UCSD-AML1 (cell line): ENCODE data around the gene ATP8A1.

ENCODE experiments used
- DNase-seq: peaks from one replicate; lab custom pipeline; 2025; ENCODE audit not compliant: unreplicated experiment; lab: John Stamatoyannopoulos, UW

ATP8A1 gene

DNA sequence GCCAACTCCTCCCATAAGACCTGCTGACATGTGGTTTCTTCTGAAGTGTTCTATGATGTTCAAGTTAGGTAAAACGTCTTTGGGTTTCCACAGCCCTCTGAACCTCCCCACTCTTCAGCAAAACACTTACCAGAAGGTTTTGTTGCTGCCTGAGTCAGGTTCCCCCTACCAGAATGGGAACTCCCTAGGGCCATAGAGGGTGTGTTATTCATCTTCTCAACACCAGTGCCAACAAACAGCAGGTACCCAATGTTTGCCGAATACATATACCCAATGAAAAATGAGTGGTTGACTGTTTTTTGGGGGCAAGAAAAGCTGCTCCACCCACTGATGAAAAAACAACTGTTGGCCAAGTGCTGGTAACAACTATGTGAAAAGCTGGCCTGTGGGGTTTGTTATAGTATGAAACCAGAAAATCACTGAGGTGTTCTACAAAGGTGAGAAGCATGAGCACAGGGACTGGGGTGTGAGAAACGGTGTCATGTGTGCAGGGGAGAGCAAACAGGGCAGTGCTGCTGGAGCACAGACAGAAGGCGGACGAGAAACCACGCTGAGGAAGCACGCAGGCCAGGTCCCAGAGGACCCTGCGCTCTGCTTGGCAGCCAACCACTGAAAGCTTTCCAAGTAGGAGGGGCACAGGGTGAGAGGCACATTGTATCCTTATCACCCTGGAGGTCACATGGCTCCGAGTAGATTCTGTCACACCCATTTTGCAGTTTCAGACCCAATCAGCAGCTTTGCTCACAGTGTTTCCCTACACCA lies 28.8 kb downstream of the ATP8A1 start:
- no peak for DNase-seq

DNA sequence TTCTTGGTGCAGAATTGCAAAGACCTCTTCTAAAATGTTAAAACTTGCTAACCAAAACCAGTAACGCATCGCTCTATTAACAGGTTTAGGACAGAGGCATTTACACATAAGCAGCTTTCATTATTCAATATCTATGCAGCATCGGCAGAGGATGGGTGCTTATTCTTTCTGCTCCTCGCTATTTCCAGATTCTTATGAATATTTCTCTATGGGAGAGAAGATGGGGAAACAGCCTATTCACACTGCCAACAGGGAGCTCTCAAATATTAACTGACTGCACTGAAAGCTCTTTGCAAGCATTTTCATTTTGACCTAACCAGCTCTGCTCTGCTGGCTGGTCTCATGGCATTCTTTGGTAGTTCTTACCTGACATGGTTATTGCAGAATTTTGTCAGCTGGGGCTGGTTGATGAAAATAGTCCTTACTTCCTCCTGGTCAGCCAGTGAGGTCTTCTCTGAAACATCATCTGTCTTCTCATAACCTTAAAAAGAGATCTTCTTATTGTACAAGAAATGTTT lies 30.2 kb downstream of the ATP8A1 start:
- no peak for DNase-seq

DNA sequence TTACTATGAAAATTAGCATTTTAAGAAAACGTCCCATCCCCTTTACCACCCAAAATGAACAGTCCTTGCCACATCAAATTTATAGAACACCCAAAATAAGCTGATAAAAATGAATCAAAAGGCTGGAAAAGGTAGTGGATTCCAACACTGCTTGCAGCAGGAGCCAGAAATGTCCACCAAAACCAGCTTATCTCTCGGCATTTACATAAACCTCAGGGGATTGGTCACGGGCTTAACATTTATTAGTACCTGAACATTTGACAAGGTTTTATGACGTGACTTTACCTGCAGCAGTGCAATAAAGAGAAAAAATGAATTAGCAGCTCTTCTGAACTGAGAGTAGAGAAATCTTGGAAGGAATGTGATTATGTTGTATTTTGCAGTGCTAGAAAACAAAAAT lies 31.6 kb downstream of the ATP8A1 start:
- DNase-seq = no peak

GRCh38 chr4:42624551-42624950 lies 32.4 kb downstream of the ATP8A1 start:
- DNase-seq = no peak

- no peak for DNase-seq
These were observed 38.9 kb downstream of the ATP8A1 start for GRCh38 chr4:42618023-42618422.

DNA sequence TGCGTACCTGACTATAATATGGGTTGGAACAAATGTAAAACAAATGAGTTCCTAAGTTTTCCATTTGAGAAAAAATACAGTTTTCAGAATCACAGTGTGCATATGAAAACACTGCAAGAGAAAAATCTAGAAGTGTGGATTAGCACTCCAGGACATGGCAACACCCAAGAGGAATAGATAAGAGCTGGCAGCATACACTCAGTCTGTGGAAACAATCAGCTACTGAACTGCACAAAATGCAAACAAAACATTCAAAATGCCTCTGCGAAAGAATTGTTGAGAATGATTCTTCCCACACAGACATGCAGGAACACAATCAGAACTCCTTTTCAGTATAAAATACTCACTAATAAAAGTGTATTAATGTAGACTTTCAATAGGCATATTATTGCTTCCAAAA lies 39.9 kb downstream of the ATP8A1 start:
- no peak for DNase-seq

DNA sequence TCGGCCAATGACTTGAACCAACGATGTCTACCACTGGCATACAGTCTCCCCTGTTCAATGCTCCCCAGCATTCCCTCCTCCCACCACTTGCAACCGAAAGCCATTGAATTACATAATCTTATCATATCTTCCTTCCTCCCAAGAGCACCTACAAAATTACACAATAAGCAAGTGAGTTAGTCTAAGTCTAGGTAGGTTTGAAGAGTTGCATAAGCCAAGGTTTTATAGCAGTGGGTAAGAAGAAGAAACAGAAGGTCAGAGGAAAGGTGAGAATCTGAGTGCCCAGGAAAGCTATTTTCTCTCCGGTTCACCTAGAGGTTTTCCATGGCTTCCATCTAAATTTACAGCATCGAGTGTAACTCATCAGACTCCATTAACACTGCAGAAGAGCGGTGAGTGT lies 40.3 kb downstream of the ATP8A1 start:
- no peak for DNase-seq

DNA sequence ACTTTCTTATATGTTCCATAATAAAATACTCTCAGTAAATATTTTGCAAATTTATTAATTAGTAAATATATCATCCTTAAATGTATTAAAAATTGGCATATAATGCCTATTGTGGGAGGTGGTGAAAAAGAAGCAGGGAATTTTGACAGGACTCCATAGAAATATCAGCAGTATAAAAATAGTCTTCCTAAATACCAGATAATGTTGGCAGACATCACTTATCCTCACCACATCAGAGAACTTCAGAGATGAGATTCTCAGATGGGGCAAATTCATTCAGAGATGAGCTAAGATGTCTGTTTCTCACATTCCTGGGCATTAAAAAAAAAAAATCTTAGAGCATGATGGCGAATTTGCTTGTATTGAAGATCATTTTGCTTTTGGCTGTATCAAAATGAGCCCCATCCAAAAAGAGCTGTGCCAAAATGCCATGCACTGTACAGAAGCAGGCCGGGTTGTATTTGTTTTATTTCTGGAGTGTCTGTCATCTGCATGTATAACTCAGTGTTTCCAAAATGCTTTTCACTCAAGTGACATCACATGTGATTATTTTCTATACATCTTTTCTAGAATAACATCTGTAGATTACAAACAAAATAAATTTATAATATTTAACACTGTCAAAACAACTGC lies 41.7 kb downstream of the ATP8A1 start:
- no peak for DNase-seq

DNA sequence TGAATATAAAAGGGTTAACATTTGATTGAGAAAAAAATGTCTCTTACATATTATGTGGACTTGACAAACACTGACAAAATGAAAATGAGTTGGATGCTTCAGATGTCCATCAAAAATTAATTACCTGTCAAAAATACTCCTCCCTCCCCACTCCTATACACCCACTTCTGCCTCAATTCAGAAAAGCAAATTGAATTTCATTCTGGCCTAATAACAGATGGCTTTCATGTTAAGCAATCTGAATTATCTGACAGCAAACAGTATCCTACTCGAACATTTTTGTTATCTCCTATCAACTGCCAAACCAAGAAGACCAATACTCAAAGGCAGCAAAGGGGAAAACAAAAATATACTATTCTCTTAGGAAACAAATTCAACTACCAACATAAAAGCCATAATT lies 44.0 kb downstream of the ATP8A1 start:
- no peak for DNase-seq

DNA sequence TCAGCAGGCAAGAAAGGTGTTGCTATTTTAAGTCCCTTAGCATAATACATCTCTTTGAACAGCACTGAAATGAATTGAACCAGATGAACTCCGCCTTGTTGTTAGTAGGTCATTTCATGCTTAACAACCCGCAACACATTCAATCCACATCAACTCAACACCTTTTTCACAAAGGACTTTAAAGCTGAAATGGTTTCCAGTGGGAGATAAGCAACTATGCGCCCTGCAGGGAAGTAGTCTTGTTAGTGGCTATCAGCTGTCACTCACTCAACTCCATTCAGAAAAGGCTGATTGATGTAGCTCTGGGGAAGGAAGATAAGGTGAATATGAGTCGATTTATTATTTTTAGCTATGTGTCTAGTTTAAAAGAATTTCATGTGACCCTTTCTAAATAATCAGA lies 46.0 kb downstream of the ATP8A1 start:
- DNase-seq = no peak

DNA sequence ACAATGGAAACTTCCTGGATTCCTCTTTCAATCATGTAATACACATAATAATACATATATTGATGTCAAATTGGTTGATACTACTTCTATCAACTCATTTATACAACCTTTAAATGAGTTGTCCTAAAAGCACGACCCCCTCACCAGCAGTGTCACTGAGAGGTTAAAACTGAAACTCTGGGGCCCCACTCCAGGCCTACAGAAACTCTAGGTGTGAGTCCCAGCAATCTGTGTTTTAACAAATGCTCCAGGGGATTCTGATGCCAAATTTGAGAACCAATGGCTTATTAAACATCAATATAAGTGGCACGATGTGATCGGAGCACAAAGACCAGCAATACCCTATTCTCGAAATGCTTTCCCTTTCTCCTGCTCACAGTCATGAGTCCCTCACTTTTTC lies 47.9 kb downstream of the ATP8A1 start:
- DNase-seq = no peak

DNA sequence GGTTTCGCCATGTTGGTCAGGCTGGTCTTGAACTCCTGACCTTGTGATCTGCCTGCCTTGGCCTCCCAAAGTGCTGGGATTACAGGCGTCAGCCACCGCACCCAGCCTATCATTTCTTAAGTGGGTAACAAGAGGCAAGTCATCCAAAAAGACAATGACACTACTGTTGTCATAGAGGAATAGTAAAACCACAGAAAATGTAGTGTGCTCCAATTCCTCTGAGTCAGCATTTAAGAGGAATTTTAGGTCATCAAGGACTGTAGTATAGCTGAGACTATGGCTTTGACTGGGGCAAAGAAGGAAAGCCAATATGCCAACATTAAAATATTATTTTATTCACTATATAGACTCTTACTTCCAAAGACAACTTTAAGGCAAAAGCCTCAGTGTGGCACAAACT lies 48.4 kb downstream of the ATP8A1 start:
- DNase-seq = no peak

DNA sequence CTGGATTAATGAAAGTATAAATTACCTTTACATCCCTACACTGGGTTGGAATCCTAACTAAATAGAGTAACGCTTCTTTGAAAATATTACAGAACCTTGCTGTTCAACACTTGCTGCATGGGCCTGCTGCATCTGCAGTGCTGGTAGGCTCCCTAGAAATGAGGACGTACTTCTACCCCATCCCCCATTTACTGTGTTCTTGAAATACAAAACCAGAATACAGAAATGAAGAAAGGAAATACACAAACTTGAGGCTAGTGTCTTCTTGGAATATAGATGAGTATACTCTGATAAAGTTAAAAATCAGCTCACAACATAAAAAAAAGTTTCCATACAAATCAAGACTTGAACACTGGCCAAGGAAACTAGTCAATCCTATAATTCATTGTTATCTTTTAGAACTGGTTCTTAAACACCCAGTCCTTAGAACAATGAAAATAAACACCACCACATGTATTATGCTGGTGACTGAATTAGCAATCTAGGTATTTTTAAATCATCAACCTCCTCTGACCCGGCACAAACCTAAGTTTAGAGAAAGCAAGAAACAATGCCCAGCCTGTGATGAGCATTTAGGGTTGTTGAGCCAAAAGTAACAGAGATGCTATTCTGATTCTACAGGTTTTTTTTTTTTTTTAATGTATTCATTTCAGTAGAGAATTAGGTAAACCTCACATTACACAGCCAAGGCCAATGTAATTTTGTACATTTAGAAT lies 49.7 kb downstream of the ATP8A1 start:
- no peak for DNase-seq

DNA sequence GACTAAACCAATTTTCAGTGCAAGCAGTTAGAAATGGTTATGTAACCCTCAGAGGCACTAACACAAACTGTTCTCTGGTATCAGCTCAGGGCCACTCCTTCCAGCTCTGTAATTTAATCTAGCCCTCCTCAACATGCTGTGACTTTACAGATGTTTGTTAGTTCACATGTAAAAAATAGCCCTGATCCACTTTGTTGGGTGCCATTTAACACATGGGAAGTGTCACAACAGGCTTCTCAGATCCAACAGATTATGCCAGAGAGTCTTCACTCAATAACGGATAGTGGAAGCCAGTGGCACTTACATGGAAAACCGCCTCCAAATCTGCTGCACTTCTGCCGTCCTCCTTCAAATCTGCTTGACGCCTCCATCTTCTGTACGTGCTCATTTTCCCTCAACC lies 51.6 kb downstream of the ATP8A1 start:
- no peak for DNase-seq

DNA sequence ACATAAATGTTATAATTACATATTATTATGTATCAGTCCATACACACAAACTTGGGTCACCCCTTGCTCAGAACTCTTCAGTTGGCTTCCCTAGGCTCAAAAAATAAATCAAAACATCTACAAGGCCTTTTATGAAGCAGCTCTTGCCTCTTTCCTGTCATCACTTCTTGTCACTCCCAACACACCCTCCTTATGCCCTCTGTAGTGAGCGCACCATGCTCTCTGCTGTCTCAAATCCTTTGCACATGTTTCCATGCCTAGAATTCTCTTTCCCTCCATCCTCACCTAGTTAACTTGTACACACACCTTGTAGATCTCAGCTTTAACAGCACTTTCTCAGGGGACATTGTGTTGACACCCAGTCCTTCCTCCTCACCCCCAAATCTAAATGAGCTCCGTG lies 53.0 kb downstream of the ATP8A1 start:
- DNase-seq = no peak

DNA sequence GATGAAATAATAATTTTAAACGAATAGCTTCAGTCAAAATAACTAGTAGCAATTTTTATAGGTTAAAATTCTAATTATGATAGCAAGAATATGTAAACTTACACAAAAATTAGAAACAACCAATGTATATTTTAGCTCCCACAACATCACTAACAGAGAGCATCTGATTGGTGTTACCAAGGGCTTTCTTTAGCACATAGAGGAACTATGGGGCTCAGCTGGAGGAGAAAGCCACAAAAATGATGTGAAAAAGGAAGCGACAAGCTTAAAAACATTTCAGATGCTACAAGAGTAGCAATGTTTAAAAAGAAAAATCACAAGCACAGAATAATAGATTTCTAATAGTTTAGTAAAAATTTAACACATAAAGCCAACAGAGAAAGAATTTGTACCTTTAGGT lies 56.3 kb downstream of the ATP8A1 start:
- DNase-seq = no peak

DNA sequence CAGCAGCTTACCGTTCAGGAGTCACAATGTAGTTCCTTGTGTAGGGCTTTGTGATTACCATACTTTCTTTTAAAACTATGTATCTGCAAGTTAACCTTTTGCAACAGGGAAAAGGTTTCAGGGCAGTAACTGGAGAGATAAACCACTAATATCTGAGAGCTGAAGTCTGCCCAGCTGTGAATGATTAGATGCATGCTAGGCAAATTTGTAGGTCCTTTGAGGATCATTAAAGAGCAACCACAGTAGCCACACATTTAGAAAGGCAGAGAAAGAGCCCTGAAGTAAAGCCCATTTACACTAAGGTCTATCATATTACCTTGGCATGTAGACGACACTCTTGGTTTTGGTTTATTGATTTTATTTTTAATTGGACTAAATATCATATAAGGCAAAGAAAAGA lies 60.0 kb downstream of the ATP8A1 start:
- no peak for DNase-seq

DNA sequence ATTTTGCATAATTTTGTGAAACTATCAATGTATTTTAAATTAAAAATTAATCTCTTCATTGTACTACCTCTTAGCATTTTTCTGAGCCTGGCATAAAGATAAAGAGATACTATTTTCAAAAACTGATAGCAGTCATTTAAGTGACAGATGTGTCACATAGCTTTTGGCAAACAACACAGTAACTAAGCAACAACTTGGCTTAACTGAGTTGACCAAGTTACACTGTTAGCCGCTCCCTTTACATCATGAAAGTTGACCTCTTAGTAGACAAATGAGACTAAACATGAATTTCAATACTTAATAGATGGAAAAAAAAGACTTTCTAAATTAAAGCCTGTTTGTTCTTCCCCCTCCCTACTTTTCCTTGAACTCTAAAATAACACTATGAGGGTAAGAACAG lies 62.0 kb downstream of the ATP8A1 start:
- DNase-seq = no peak

GRCh38 chr4:42588909-42589308 lies 68.0 kb downstream of the ATP8A1 start:
- no peak for DNase-seq

GRCh38 chr4:42586775-42587174 lies 70.1 kb downstream of the ATP8A1 start:
- DNase-seq = no peak

- no peak for DNase-seq
These were observed 77.0 kb downstream of the ATP8A1 start for GRCh38 chr4:42579903-42580302.

GRCh38 chr4:42578187-42578586 lies 78.7 kb downstream of the ATP8A1 start:
- no peak for DNase-seq
